Left cardiac atrium (tissue), 4 donors: ENCODE results near the gene CLEC4F. TPM values are rescaled to one million over a fixed set of nuclear protein-coding genes. Genes with fewer than 3 reads are reported as not detected.

Source experiments
- ATAC-seq, 2 donors: fragments of 200-7000 bp; cut with Tn5 transposase; one replicate each; pipeline ENCODE4 v1.9.1; 2020; ENCODE audit warnings: mild to moderate bottlenecking in 2 of 2, moderate library complexity in 2 of 2
- DNase-seq: peaks from one replicate; pipeline ENCODE4 v3.0.0-alpha.2; 2020
- intact Hi-C, 2 donors: fragments of 100-400 bp; cut with DNase I; formaldehyde crosslinking; loops; one replicate each; pipeline versions ENCODE4 v1.14.1 to v1.15.1; 2022 to 2023
- long read RNA-seq: library from polyadenylated mRNA; unstranded; transcript quantifications from one replicate; pipeline ENCODE4 v2.0.0, GENCODE V29; 2021
- total RNA-seq, 2 donors: library from RNA; stranded (reverse); fragmentation: NEBNext Ultra II Directional; extraction: Animal tissue kit (Norgen Biotek cat#: 25700); gene quantifications; one replicate each; pipeline ENCODE4 v1.2.1, GENCODE V29; 2021
- donor health status: DM: no; HTN: yes; CAD: no.
- donor health status: DM: no; HTN: yes; CAD: no; lungs with severe emphysema.
- donor health status: DM: yes; HTN: yes; CAD: no.
- donor health status: Dilated cardiomyopathy.

Gene CLEC4F
- under 1 TPM; 0.12 to 0.21 TPM for total RNA-seq
- long read RNA-seq: 0 reads

GRCh38 chr2:70820499-70820898, at the start of gene CLEC4F:
TSS of gene CLEC4F (minus strand) at chr2:70820599. CDS start at chr2:70820523, 76 bp downstream.
- ATAC-seq (no peak), DNase-seq (no peak)
- intact Hi-C loops: no loop called here

- DNase-seq (no peak), ATAC-seq (no peak)
- intact Hi-C loops: no loop called here
Measured at GRCh38 chr2:70868970-70869369, 48.6 kb upstream of the CLEC4F start.

GRCh38 chr2:70861777-70862625, 41.6 kb upstream of the CLEC4F start:
- ATAC-seq (peak; percentile 89), DNase-seq (peak; percentile 79)
- intact Hi-C loops: loop anchor here (2.0 to 5.0 kb wide), 2 partner anchors 85 to 87 kb away; no protein-coding TSS in a partner anchor

- no peak for ATAC-seq
- intact Hi-C loops: no loop called here
Measured at GRCh38 chr2:70855667-70856066, 35.3 kb upstream of the CLEC4F start.

GRCh38 chr2:70854411-70854810, 34.0 kb upstream of the CLEC4F start:
- intact Hi-C loops: no loop called here
- no peak for ATAC-seq
- no peak for DNase-seq

More at GRCh38 chr2:70855667-70856066, 35.3 kb upstream of the CLEC4F start:
- DNase-seq: no peak

- intact Hi-C loops: no loop called here
- ATAC-seq (no peak), DNase-seq (no peak)
Measured at GRCh38 chr2:70852824-70853223, 32.4 kb upstream of the CLEC4F start.

GRCh38 chr2:70851704-70852103, 31.3 kb upstream of the CLEC4F start:
- ATAC-seq (peak in 1 of 2 donors; percentile 30), DNase-seq (no peak)
- intact Hi-C loops: no loop called here

GRCh38 chr2:70850925-70851324, 30.5 kb upstream of the CLEC4F start:
- no peak for DNase-seq
- no peak for ATAC-seq
- intact Hi-C loops: no loop called here

- intact Hi-C loops: no loop called here
- no peak for ATAC-seq
- no peak for DNase-seq
Measured at GRCh38 chr2:70842401-70842800, 22.0 kb upstream of the CLEC4F start.

- no peak for ATAC-seq
- intact Hi-C loops: no loop called here
- DNase-seq: no peak
Measured at GRCh38 chr2:70837980-70838925, 17.9 kb upstream of the CLEC4F start.

GRCh38 chr2:70835643-70836042, 15.2 kb upstream of the CLEC4F start, which contains the start of gene CD207:
TSS of gene CD207 (minus strand) at chr2:70835816. CDS start at chr2:70835776, 40 bp downstream.
- no peak for DNase-seq
- no peak for ATAC-seq
- intact Hi-C loops: no loop called here

GRCh38 chr2:70834881-70835280, 14.5 kb upstream of the CLEC4F start:
- intact Hi-C loops: no loop called here
- ATAC-seq (no peak), DNase-seq (no peak)

- DNase-seq: no peak
- intact Hi-C loops: no loop called here
Measured at GRCh38 chr2:70834106-70834505, 13.7 kb upstream of the CLEC4F start.

GRCh38 chr2:70833246-70833645, 12.8 kb upstream of the CLEC4F start:
- ATAC-seq: no peak
- intact Hi-C loops: no loop called here

More at GRCh38 chr2:70834106-70834505, 13.7 kb upstream of the CLEC4F start:
- no peak for ATAC-seq

GRCh38 chr2:70832386-70832785, 12.0 kb upstream of the CLEC4F start:
- ATAC-seq (no peak), DNase-seq (no peak)
- intact Hi-C loops: no loop called here

More at GRCh38 chr2:70833246-70833645, 12.8 kb upstream of the CLEC4F start:
- DNase-seq: no peak

- intact Hi-C loops: no loop called here
- ATAC-seq (no peak), DNase-seq (no peak)
Measured at GRCh38 chr2:70831861-70832260, 11.5 kb upstream of the CLEC4F start.

GRCh38 chr2:70830366-70830765, 10.0 kb upstream of the CLEC4F start:
- intact Hi-C loops: no loop called here
- DNase-seq: peak; percentile 38
- ATAC-seq: peak; percentile 45 to 77

- ATAC-seq (no peak), DNase-seq (no peak)
- intact Hi-C loops: no loop called here
Measured at GRCh38 chr2:70829916-70830315, 9.5 kb upstream of the CLEC4F start.

- ATAC-seq (peak in 1 of 2 donors; percentile 54), DNase-seq (peak; percentile 64)
- intact Hi-C loops: no loop called here
Measured at GRCh38 chr2:70828914-70829824, 8.8 kb upstream of the CLEC4F start.
